ENCODE results near the gene TESK1. TPM values are rescaled to one million over a fixed set of nuclear protein-coding genes. Genes with fewer than 3 reads are reported as not detected.
"Not testable (repeated sequence)": the region's sequence is repeated elsewhere in the genome, so short reads cannot be mapped to it uniquely, and the experiment has no call there.

Gene TESK1
- total RNA-seq, 1 donor from 2014 or later, result 62.1 TPM

- Mint-ChIP-seq H3K4me3 (no peak overlapping the region), H3K27ac (no peak overlapping the region), H3K27me3 (ENCODE audit: insufficient read depth) (no peaks in the 10 kb centered on the region), H3K9me3 (no peaks in the 10 kb centered on the region), H3K36me3 (ENCODE audit: low read depth) (no peaks in the 10 kb centered on the region), H3K4me1 (ENCODE audit: low read depth) (peaks cover 46% of the 10 kb centered on the region)
- intact Hi-C loops (cut with micrococcal nuclease), result no loop called here
- DNase-seq (ENCODE audit: low spot score), result no peak
These were observed 36.9 kb upstream of the TESK1 start for GRCh38 chr9:35568196-35568595.

GRCh38 chr9:35569206-35569605, 35.9 kb upstream of the TESK1 start:
- Mint-ChIP-seq H3K4me1 (ENCODE audit: low read depth) (peaks cover 39% of the 10 kb centered on the region), H3K4me3 (no peak overlapping the region), H3K27ac (peak overlapping the region; percentile 47), H3K9me3 (no peaks in the 10 kb centered on the region), H3K27me3 (ENCODE audit: insufficient read depth) (no peaks in the 10 kb centered on the region), H3K36me3 (ENCODE audit: low read depth) (no peaks in the 10 kb centered on the region)
- intact Hi-C loops (cut with micrococcal nuclease), result no loop called here
- DNase-seq (ENCODE audit: low spot score), result no peak

GRCh38 chr9:35570709-35571504, 34.2 kb upstream of the TESK1 start:
- peak overlapping the region; percentile 28 for H3K4me3 Mint-ChIP-seq
- DNase-seq (ENCODE audit: low spot score), result peak; percentile 40
- peak overlapping the region; percentile 87 for H3K27ac Mint-ChIP-seq
- H3K4me1 Mint-ChIP-seq (ENCODE audit: low read depth), result peaks cover 39% of the 10 kb centered on the region
- no peaks in the 10 kb centered on the region for H3K9me3 Mint-ChIP-seq
- peaks cover 2% of the 10 kb centered on the region for H3K27me3 Mint-ChIP-seq (ENCODE audit: insufficient read depth)
- intact Hi-C loops (cut with micrococcal nuclease), result loop anchor here (1.0 to 2.0 kb wide), 3 partner anchors 8 to 582 kb away; partner anchors contain the start of gene DNAJB5
- H3K36me3 Mint-ChIP-seq (ENCODE audit: low read depth), result no peaks in the 10 kb centered on the region

GRCh38 chr9:35574578-35575122, 30.4 kb upstream of the TESK1 start:
- no peak overlapping the region for H3K27ac Mint-ChIP-seq
- peaks cover 28% of the 10 kb centered on the region for H3K4me1 Mint-ChIP-seq (ENCODE audit: low read depth)
- peaks cover 2% of the 10 kb centered on the region for H3K27me3 Mint-ChIP-seq (ENCODE audit: insufficient read depth)
- peaks cover 7% of the 10 kb centered on the region for H3K36me3 Mint-ChIP-seq (ENCODE audit: low read depth)
- no peak for DNase-seq (ENCODE audit: low spot score)
- intact Hi-C loops (cut with micrococcal nuclease), result no loop called here
- peaks cover 19% of the 10 kb centered on the region for H3K9me3 Mint-ChIP-seq
- no peak overlapping the region for H3K4me3 Mint-ChIP-seq

- Mint-ChIP-seq H3K4me3 (no peak overlapping the region), H3K9me3 (peaks cover 25% of the 10 kb centered on the region), H3K4me1 (ENCODE audit: low read depth) (peaks cover 23% of the 10 kb centered on the region), H3K27me3 (ENCODE audit: insufficient read depth) (peaks cover 2% of the 10 kb centered on the region), H3K36me3 (ENCODE audit: low read depth) (peaks cover 10% of the 10 kb centered on the region), H3K27ac (no peak overlapping the region)
- DNase-seq (ENCODE audit: low spot score), result no peak
- intact Hi-C loops (cut with micrococcal nuclease), result no loop called here
These were observed 29.6 kb upstream of the TESK1 start for GRCh38 chr9:35575478-35575877.

- peaks cover 2% of the 10 kb centered on the region for H3K27me3 Mint-ChIP-seq (ENCODE audit: insufficient read depth)
- H3K36me3 Mint-ChIP-seq (ENCODE audit: low read depth), result peaks cover 15% of the 10 kb centered on the region
- H3K4me3 Mint-ChIP-seq, result no peak overlapping the region
- no peak for DNase-seq (ENCODE audit: low spot score)
- H3K27ac Mint-ChIP-seq, result no peak overlapping the region
- H3K4me1 Mint-ChIP-seq (ENCODE audit: low read depth), result peaks cover 7% of the 10 kb centered on the region
- intact Hi-C loops (cut with micrococcal nuclease), result no loop called here
- peaks cover 41% of the 10 kb centered on the region for H3K9me3 Mint-ChIP-seq
These were observed 27.6 kb upstream of the TESK1 start for GRCh38 chr9:35577486-35577885.

GRCh38 chr9:35579130-35579529, 25.9 kb upstream of the TESK1 start:
- Mint-ChIP-seq H3K4me1 (ENCODE audit: low read depth) (peaks cover 7% of the 10 kb centered on the region), H3K9me3 (peaks cover 42% of the 10 kb centered on the region), H3K27ac (peak overlapping the region; percentile 66), H3K27me3 (ENCODE audit: insufficient read depth) (peaks cover 2% of the 10 kb centered on the region), H3K4me3 (no peak overlapping the region), H3K36me3 (ENCODE audit: low read depth) (peaks cover 15% of the 10 kb centered on the region)
- no peak for DNase-seq (ENCODE audit: low spot score)
- intact Hi-C loops (cut with micrococcal nuclease), result loop anchor here (1.0 kb wide), 1 partner anchor 8 kb away; no protein-coding TSS in a partner anchor

GRCh38 chr9:35579659-35580227, 25.3 kb upstream of the TESK1 start:
- H3K4me3 Mint-ChIP-seq; DNase-seq (ENCODE audit: low spot score); H3K27me3 Mint-ChIP-seq (ENCODE audit: insufficient read depth); H3K4me1 Mint-ChIP-seq (ENCODE audit: low read depth): not testable (repeated sequence)
- Mint-ChIP-seq H3K36me3 (ENCODE audit: low read depth) (peaks cover 15% of the 10 kb centered on the region), H3K9me3 (peaks cover 42% of the 10 kb centered on the region), H3K27ac (peak overlapping the region; percentile 66)
- intact Hi-C loops (cut with micrococcal nuclease), result loop anchor here (1.0 kb wide), 1 partner anchor 8 kb away; no protein-coding TSS in a partner anchor

GRCh38 chr9:35583521-35583920, 21.5 kb upstream of the TESK1 start:
- DNase-seq (ENCODE audit: low spot score); H3K27me3 Mint-ChIP-seq (ENCODE audit: insufficient read depth); intact Hi-C loops (cut with micrococcal nuclease); H3K4me1 Mint-ChIP-seq (ENCODE audit: low read depth); H3K4me3 Mint-ChIP-seq; H3K27ac Mint-ChIP-seq: not testable (repeated sequence)
- Mint-ChIP-seq H3K9me3 (peaks cover 51% of the 10 kb centered on the region), H3K36me3 (ENCODE audit: low read depth) (peaks cover 17% of the 10 kb centered on the region)

GRCh38 chr9:35584681-35585080, 20.4 kb upstream of the TESK1 start:
- H3K4me1 Mint-ChIP-seq (ENCODE audit: low read depth); DNase-seq (ENCODE audit: low spot score); H3K27me3 Mint-ChIP-seq (ENCODE audit: insufficient read depth); H3K27ac Mint-ChIP-seq; intact Hi-C loops (cut with micrococcal nuclease); H3K4me3 Mint-ChIP-seq: not testable (repeated sequence)
- H3K36me3 Mint-ChIP-seq (ENCODE audit: low read depth), result peaks cover 12% of the 10 kb centered on the region
- H3K9me3 Mint-ChIP-seq, result peaks cover 48% of the 10 kb centered on the region

GRCh38 chr9:35588506-35588905, 16.6 kb upstream of the TESK1 start:
- H3K4me1 Mint-ChIP-seq (ENCODE audit: low read depth); H3K27ac Mint-ChIP-seq; DNase-seq (ENCODE audit: low spot score); H3K4me3 Mint-ChIP-seq; H3K36me3 Mint-ChIP-seq (ENCODE audit: low read depth); intact Hi-C loops (cut with micrococcal nuclease); H3K27me3 Mint-ChIP-seq (ENCODE audit: insufficient read depth): not testable (repeated sequence)
- peaks cover 43% of the 10 kb centered on the region for H3K9me3 Mint-ChIP-seq

- peaks cover 2% of the 10 kb centered on the region for H3K36me3 Mint-ChIP-seq (ENCODE audit: low read depth)
- no peak for DNase-seq (ENCODE audit: low spot score)
- no peak overlapping the region for H3K4me3 Mint-ChIP-seq
- peaks cover 32% of the 10 kb centered on the region for H3K9me3 Mint-ChIP-seq
- intact Hi-C loops (cut with micrococcal nuclease), result no loop called here
- no peak overlapping the region for H3K27ac Mint-ChIP-seq
- no peaks in the 10 kb centered on the region for H3K4me1 Mint-ChIP-seq (ENCODE audit: low read depth)
- H3K27me3 Mint-ChIP-seq (ENCODE audit: insufficient read depth), result peaks cover 3% of the 10 kb centered on the region
These were observed 11.5 kb upstream of the TESK1 start for GRCh38 chr9:35593581-35593980.

- intact Hi-C loops (cut with micrococcal nuclease), result no loop called here
- H3K4me1 Mint-ChIP-seq (ENCODE audit: low read depth), result no peaks in the 10 kb centered on the region
- H3K27me3 Mint-ChIP-seq (ENCODE audit: insufficient read depth), result peaks cover 3% of the 10 kb centered on the region
- peaks cover 2% of the 10 kb centered on the region for H3K36me3 Mint-ChIP-seq (ENCODE audit: low read depth)
- no peak overlapping the region for H3K4me3 Mint-ChIP-seq
- peaks cover 29% of the 10 kb centered on the region for H3K9me3 Mint-ChIP-seq
- no peak overlapping the region for H3K27ac Mint-ChIP-seq
- DNase-seq (ENCODE audit: low spot score), result no peak
These were observed 10.6 kb upstream of the TESK1 start for GRCh38 chr9:35594471-35594870.
